Measurements from ENCODE around the gene PPP2R5A.

PPP2R5A gene

GRCh38 chr1:212271823-212272485 lies 13.3 kb upstream of the PPP2R5A start:
- no peak for DNase-seq (ENCODE audit: low read depth in 1 of 2, low spot score in 1 of 2)
- no peaks in the 10 kb centered on the region for H3K27me3 ChIP-seq (ENCODE audit: insufficient read depth, poor library complexity, severe bottlenecking)
- TF ChIP-seq REST (IDR thresholded peaks at IDR 0.05; ENCODE audit: insufficient replicate concordance, low read depth) (no peak), CTCF (IDR thresholded peaks at IDR 0.05; ENCODE audit: insufficient read depth, low read length) (no peak), GABPA (IDR thresholded peaks at IDR 0.05; ENCODE audit: low read depth) (no peak), POLR2AphosphoS5 (IDR thresholded peaks at IDR 0.05; ENCODE audit: low read depth) (no peak), SPI1 (IDR thresholded peaks at IDR 0.05; ENCODE audit: borderline replicate concordance, low read depth) (no peak)
- H3K4me3 ChIP-seq (replicated peaks; ENCODE audit: insufficient read depth, low read length) = no peak overlapping the region
- no peak overlapping the region for H3K27ac ChIP-seq (replicated peaks)

GRCh38 chr1:212281590-212281989 lies 3.6 kb upstream of the PPP2R5A start:
- H3K27ac ChIP-seq (replicated peaks) = no peak overlapping the region
- no peak overlapping the region for H3K4me3 ChIP-seq (replicated peaks; ENCODE audit: insufficient read depth, low read length)
- DNase-seq (ENCODE audit: low read depth in 1 of 2, low spot score in 1 of 2) = no peak
- no peaks in the 10 kb centered on the region for H3K27me3 ChIP-seq (ENCODE audit: insufficient read depth, poor library complexity, severe bottlenecking)
- TF ChIP-seq CTCF (IDR thresholded peaks at IDR 0.05; ENCODE audit: insufficient read depth, low read length) (no peak), POLR2AphosphoS5 (IDR thresholded peaks at IDR 0.05; ENCODE audit: low read depth) (no peak), SPI1 (IDR thresholded peaks at IDR 0.05; ENCODE audit: borderline replicate concordance, low read depth) (no peak), REST (IDR thresholded peaks at IDR 0.05; ENCODE audit: insufficient replicate concordance, low read depth) (no peak), GABPA (IDR thresholded peaks at IDR 0.05; ENCODE audit: low read depth) (no peak)

- Histone ChIP-seq H3K4me3 (replicated peaks; ENCODE audit: insufficient read depth, low read length) (no peak overlapping the region; the same call in 1 of the 2 replicates), H3K27me3 (ENCODE audit: insufficient read depth, poor library complexity, severe bottlenecking) (no peaks in the 10 kb centered on the region), H3K27ac (replicated peaks) (no peak overlapping the region)
- DNase-seq (ENCODE audit: low read depth in 1 of 2, low spot score in 1 of 2) = no peak
- no peak for TF ChIP-seq POLR2AphosphoS5 (IDR thresholded peaks at IDR 0.05; ENCODE audit: low read depth)
- TF ChIP-seq CTCF (IDR thresholded peaks at IDR 0.05; ENCODE audit: insufficient read depth, low read length) = no peak
- no peak for TF ChIP-seq SPI1 (IDR thresholded peaks at IDR 0.05; ENCODE audit: borderline replicate concordance, low read depth)
- no peak for TF ChIP-seq GABPA (IDR thresholded peaks at IDR 0.05; ENCODE audit: low read depth)
- no peak for TF ChIP-seq REST (IDR thresholded peaks at IDR 0.05; ENCODE audit: insufficient replicate concordance, low read depth)
Measured at GRCh38 chr1:212283741-212284140, 1.5 kb upstream of the PPP2R5A start.

Data from HL-60 (cell line).